ENCODE results near the gene VWC2.
"Not testable (repeated sequence)": the region's sequence is repeated elsewhere in the genome, so short reads cannot be mapped to it uniquely, and the experiment has no call there.

VWC2 gene

DNA sequence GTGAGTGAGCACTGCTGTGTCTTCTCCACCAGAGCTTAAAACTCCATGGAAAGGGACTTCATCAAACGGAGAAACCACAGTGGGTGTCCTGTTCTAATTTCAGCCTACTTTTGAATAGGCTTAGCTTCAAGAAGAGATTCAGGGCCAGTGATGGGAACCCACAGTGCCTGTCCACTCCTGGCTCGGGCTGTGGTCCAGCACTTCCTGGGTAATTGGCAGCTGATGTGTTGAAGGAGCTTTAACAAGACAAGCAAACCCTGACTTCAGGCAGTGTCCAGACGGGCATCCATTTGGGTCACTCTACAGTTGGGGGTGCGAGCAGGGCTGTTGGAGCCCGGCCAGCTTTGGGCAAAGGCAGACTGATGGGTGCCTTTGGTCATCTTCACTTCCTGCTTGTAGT lies 14.5 kb downstream of the VWC2 start:
- no peak for DNase-seq

DNA sequence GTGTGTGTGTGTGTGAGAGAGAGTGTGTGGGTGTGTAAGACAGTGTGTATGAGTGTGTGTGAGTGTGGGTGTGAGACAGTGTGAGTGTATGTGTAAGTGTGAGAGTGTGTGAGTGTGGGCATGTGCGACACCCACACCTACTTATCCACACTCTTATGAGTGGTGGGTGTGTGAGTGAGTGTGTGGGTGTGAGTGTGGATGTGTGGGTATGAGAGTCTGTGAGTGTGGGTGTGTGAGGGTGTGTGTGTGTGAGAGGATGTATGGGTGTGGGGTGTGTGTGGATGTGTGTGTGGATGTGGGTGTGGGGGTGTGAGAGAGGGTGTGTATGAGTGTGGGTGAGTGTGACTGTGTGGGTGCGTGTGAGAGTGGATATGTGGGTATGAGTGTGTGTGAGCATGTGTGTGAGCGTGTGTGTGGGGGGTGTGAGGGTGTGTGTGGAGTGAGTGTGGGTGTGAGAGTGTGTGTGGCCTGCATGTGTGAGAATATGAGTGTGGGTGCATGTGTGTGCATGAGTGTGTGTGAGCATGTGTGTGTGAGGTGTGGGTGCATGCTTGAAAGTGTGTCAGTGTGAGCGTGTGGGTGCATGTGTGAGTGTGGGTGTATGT lies 15.1 kb downstream of the VWC2 start:
- no peak for DNase-seq

DNA sequence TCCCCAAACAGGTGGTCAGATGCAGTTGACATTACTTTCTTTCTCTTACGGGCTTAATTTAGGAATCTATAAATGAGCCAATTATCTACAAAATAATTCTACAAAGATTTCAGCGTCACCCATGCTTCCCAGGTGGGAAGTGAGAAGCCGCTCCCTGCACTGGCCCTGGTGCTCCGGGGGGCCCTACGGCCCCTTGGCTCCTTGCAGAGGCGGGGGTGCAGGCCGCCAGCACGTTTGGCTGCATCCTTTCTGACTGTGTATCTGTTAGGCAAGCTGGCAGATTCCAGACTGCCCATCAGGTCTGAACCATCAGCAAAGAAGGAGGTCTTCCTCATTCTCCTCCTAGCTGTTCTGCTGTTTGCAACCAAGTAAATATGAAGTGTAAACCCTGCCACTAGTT lies 16.3 kb downstream of the VWC2 start:
- no peak for DNase-seq

DNA sequence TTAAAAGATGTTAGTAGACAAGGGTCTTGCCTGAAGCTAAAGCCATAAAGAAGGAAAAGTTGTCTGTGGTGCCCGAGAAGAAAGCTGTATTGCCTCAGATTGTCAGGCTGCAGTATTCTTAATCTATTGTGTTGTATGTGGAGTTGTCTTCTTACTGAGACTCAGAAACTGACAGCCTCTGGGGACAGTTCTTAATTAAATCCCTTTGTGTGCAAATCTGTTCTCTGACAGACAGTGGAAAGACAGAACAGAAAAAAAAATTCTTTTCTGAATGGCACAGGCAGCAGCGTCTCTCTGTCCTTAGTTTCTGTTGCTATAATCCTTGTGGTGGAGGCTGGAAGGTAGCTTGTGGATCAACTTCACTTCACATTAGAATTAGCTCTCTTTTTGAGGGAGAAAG lies 16.8 kb downstream of the VWC2 start:
- no peak for DNase-seq

DNA sequence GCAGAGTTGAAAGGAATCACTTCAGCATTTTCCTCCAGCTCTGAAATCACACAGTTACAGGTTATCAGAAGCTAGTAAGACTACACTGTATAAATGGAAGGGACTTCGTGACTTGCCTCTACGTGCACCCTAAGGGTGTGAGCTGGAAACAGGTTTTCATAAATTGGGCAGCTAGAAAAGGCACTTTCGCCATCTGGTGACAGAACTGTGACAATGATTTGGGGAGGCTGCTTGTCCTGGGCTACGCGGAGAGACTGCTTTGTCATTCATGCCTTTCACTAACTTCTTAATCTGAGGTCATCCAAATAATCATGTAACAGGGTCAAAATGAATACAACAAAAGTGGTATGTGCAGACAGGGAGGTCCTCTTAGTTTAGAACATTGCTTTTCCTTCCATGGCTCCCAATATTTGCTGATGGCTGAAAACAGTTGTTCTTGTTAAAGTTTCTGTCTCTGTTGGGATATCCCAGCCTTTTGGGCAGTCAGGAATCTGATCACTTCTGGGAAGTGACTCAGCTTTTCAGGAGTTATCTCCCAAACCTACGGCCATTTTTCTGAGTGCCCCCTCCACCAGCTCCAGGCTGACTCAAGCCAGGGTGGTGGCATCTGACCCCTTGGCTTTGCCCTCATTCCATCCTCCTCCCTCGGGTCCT lies 17.8 kb downstream of the VWC2 start:
- no peak for DNase-seq

DNA sequence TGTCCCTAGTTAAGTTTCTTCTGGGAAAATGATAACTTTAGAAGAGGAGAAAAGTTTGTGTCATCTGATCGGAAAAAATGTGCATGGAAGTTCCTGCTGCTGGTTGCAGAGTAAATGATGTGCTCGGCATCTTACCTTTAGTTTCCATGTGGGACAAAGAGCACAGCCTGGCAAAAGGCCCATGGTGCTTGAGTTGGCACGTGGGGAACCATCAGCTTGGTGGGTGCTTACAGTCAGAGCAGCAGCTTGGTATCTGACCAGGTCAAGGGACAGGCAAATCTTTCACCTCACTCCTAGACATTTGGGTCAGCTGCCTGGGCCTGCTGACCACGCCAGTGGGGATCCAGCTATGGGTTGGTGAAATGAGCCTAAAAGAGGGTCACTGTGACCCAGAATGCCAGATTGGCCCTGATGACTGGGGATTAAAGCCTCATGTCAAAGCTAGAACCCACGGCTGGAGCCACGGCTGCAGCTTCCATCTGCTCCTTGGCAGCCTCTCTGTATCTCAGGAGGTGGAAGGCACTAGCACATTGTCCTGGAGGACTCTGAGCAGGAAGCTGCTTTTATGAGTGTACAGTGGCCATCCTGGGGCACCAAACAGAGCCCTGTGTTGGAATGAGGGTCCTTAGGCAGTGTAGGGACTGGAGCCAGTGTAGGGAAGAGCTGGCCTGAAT lies 24.7 kb downstream of the VWC2 start:
- no peak for DNase-seq

DNA sequence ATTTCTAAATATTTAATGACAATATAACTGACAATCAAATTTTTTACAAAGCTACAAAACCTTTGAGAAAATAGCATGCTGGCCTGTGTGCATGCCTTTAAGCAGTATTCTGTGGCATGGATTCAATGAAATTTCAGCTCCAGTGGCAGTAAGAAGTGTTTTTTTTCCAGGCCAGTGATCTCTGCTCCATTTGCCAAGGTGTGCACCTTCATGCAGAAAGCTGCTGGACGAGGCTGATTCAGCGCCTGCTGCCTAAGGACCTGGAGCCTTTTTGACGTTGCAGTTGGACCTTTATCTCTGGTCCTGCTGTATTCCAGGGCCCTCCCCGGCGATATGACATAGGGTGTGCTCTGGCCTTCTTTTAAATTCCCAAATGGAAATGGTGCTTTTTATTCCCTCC lies 26.6 kb downstream of the VWC2 start:
- no peak for DNase-seq

DNA sequence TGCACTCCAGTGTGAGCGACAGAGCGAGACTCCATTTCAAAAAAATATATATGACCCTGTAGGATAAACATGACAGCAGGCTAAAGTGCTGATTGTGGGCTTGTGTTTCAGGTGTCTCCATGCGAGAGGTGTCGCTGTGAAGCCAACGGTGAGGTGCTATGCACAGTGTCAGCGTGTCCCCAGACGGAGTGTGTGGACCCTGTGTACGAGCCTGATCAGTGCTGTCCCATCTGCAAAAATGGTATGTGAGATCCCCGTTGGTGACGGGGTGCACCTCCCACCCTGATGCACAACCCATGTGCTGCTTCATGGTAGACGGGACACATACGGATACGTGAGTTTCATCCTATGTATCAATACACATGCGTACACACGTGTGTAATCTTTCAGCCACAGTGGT lies 29.2 kb downstream of the VWC2 start:
- no peak for DNase-seq

DNA sequence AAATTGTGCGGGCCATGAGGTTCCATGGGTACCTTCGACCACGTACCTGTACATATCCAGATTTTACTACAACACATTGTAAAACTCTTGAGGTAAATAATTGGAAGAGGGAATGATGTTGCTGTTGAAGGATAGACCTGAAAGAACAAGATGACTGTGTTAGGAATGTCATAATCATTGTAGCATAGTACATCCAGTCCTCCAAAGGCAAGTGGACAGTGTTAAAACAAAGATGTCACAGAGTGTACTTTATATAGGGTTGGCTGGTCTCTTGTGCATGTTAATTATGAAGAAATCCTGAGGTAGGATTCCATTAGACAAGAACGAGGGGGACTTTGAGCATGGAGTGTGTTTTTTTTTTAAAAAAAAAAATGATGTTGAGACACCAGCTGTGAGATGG lies 30.4 kb downstream of the VWC2 start:
- no peak for DNase-seq

DNA sequence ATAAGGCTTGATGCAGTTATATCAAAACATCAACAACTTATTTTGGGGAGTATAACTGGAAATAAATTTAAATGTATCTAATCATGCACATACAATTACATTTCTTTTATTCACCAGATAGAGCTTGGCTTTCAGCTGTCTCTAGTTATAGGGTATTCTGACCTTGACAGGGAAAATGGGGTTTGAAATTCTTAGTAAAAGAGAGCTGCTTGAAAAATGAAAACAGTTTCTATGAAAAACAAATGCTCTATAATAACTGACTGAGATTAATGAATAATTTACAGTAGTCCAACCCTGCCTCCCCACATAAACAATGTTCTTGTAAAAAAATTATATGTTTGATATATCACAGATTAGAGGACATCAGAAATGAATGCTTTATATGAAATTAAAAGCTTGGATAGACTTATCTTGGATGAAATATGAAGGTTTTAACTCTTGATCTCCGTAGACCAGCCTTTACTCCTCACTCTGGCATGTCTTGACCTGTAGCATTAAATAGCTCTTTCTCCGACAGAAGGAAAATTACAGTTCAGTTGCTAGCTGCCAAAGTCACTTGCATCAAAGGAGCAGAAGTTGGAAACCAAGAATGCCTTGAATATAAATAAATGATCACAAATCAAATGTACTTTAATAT lies 32.1 kb downstream of the VWC2 start:
- DNase-seq = no peak

DNA sequence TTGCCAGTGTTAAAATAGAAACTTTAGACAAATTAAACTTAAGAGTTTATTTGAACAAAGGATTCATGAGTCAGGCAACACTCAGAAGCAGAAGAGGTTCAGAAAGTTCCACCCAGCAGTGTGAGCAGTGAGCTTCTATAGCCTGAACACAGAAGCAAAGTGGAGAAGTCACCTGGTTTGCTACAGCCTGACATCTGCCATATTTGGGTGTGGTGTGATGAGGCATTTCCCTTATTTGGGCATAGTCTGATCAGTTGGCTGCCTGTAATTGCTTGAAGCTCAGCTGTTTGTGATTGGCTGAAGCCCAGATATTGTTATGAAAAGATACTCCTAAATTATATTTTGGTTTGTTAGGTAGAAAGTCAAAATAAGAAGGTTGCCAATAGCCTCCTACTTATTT lies 39.1 kb downstream of the VWC2 start:
- DNase-seq = no peak

DNA sequence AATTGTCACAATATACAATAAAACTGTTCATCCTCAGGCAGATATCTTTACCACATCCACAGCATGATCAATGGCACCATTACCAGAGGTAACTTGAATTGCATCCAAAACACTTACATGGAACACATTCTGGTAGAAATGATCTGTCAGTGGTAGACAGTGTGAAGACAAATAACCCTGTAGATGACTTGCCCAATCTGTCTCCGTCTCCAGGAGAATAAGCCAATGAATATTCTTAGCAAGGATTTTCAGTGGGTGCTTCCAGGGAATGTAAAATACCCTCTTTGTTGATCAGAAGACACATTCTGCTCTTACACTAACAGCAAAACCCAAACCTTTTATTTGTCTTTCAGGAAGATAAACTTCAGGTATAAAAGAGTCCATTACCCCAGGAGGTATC lies 43.8 kb downstream of the VWC2 start:
- no peak for DNase-seq

DNA sequence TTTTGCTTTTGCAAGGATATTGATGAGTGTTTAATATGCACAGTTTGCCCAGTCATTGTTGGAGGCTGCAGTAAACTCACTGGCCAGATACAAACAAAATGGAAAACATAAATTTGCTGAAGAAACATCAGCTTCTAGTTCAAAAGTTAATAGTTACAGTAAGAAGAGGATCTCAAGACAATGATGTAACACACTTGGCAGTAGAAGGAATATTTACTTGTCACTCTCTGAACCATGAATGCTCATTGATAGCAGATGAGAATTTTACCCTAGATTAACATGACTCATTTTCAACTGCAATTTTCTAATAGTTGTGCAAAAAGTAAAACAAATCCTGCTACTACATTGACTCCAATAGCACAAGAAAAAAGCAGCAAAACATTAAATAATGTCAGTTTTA lies 47.7 kb downstream of the VWC2 start:
- DNase-seq = no peak

DNA sequence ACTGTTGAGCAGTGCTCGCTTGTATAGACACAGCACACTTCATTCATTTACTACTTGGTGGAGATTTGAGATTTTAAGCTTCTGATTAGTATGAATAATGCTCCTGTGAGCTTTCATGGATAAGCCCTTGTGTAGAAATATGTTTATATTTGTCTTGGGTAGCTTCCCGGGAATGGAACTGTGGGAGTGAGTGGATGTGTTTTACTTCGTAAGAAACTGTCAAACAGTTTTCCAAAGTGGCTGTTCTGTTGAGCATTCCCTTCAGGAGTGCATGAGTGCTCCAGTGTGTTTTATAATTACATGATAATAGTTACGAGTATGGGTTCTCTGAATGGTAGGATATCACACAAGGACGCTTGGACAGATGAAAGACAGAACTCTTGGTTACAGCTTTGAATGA lies 49.4 kb downstream of the VWC2 start:
- DNase-seq = no peak

DNA sequence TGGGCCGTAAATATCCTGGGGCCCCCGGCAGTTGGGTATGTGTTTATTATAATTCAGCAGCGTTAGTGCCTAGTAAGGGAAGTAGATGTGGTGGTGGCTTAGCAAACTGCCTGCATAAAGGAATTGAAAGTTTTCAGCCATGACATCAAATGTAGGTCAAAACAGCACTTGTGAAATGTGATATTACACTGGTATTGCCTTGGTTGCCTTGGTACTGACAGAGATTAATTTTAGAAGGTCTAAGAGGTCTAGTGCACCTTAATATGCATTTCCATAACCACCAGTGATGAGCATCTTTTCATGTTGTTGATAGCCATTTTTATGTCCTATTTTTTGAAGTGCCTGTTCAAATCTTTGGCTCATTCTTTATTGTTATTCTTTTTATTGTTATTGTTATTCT lies 50.1 kb downstream of the VWC2 start:
- no peak for DNase-seq

DNA sequence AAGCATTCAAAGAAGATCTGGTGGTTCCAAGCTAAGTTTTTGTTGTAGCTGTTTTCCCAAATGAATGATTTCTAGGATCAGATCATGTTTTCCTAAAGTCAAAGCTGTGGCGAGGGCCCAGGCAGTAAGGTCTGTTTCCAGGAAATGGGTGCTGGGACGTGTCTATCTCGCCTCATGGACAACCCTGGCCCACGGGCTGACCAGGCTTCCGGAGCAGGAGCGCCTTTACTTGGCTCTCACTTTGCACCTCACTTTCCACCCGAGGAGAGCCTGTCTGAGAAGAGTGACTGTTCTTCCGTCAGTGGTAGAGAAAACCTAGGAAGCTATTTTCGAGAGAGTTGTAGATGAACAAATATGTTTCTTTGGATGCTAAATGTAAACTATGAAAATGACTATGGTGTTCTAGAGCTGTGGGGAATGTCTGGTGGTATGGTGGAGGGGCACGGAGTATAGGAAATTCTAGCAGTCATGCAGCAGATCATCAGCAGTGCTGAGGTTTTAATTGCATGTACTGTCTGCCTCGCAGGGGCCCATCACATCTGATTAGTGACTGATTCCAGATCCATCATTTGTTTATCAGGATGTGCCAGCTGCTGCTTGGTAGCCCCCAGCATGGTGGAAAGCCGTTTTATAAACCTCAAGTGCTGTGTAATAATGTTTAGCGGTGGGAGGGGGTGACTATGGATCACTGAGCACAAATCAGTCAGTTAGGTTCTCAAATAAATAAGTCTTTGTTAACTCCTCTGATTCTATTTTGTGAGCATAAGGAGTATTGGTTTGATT lies 66.6 kb downstream of the VWC2 start:
- DNase-seq = no peak

DNA sequence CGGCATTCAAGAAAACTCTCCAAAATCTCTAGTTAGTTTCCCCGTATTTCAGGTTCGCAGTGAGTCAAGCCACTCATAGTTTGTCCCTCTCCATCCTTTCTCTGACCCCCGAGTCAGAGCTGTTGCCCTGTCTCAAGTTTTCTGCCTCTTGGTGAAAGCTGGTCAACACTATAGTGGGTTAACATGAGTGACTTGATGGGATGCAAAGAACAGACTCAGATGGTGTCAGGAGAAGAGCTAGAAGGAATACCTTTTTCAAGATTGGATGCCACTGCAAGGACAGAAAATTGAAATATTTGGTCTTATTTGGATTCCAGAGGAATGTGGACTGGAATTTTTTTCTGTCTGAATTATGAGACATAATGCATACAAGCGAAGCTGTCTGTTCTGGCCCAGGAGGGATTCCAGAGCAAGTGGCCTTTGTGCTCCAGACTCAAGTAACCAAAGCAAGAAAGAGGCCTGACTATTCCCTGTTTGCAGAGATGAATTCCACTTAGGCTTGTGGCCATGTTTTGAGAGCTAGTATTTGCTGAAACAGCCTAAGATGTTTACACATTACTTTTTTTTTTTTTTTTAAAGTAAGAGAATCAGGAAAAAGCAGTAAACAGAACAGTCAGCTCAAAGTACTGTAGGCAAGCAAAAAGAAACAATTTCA lies 67.4 kb downstream of the VWC2 start:
- no peak for DNase-seq

DNA sequence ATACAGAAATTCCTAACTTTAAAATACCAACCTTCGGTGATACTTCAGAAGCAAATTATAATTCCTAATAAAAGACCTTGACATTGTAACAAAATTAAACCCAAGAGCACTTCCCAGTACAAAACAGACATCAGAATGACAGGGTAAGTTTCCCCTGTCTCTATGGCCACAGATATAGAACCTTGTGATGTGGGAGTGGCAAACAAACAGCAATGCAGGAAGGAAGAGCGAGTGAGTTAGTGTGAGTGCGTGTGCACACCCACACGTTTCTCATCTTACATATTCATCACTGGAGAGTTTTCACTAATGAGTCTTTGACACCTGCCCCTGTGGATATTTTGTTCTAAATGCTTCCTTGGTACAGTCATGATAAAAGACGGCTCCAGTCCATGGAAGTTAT lies 72.2 kb downstream of the VWC2 start:
- DNase-seq = no peak

DNA sequence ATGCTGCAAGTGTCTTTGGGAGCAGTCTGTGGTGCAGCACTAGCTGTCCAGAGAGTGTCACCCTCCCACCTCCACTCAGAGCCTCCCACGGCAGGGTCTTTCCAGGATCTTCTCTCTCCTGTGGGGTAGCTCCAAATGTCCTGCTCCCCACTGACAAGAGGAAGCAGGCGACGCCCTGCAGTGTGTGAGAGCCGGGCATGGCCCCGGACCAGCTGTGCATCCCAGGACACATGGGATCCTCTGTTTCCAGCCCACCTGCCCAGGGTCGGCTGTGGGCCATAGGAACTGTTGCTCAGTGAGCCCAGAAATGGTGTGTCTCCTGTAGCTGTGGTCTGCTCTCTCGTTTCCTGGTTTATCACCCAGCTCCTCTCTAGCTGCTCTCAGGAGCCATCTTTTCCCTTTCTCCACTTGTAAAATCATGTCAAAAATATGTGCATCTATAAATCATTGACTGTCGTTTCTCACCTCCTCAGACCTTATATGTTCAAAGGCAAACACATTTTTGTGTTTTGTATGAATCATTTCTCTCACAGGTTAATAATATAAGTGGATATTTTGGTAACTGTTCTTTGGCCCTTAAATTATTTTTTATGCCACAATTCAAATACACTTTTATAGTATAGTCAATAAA lies 74.9 kb downstream of the VWC2 start:
- no peak for DNase-seq

DNA sequence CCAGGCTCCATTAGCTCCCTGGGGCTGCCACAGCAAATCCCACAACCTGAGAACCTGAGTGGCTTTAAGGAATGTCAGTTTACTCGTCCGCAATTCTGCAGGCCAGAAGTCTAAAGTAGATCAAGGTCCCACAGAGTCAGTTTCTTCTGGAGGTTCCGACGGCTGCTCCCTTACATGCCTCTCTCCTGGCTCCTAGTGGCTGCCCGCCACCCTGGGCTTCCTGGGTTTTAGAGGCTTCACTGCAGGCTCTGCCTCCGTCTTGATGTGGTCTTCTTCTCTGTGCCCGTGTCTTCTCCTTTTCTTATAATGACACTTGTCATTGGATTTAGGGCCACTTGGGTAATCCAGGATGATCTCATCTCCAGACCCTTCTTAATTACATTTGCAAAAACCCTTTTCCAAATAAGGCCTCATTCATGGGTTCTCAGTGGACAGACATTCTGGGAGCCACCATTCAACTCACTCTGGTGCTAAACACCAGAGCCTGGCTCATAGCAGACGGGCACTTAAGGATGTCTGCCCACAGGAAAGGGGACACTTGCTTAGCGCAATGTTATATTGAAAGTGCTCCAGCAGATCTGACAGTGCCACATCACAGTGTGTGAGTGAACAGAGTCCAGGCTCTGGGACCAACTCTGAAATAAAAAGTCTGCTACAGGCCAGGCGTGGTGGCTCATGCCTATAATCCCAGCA lies 77.6 kb downstream of the VWC2 start:
- DNase-seq = no peak

DNA sequence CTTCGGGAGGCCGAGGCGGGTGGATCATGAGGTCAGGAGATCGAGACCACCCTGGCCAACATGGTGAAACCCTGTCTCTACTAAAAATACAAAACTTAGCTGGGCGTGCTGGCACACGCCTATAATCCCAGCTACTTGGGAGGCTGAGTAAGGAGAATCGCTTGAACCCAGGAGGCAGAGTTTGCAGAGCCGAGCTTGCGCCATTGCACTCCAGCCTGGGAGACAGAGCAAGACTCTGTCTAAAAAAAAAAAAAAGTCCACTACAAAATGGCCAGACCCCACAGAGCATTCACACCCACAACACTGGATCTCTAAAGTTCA lies 78.1 kb downstream of the VWC2 start:
- DNase-seq = not testable (repeated sequence)
